ENCODE results near the gene HOXA3. TPM values are rescaled to one million over a fixed set of nuclear protein-coding genes. Genes with fewer than 3 reads are reported as not detected.

The HOXA3 gene
- total and polyA plus RNA-seq, 2 of the 8 experiments (the other 6 are each of a cell fraction or from before 2014, with no cell fraction given) = not detected

DNA sequence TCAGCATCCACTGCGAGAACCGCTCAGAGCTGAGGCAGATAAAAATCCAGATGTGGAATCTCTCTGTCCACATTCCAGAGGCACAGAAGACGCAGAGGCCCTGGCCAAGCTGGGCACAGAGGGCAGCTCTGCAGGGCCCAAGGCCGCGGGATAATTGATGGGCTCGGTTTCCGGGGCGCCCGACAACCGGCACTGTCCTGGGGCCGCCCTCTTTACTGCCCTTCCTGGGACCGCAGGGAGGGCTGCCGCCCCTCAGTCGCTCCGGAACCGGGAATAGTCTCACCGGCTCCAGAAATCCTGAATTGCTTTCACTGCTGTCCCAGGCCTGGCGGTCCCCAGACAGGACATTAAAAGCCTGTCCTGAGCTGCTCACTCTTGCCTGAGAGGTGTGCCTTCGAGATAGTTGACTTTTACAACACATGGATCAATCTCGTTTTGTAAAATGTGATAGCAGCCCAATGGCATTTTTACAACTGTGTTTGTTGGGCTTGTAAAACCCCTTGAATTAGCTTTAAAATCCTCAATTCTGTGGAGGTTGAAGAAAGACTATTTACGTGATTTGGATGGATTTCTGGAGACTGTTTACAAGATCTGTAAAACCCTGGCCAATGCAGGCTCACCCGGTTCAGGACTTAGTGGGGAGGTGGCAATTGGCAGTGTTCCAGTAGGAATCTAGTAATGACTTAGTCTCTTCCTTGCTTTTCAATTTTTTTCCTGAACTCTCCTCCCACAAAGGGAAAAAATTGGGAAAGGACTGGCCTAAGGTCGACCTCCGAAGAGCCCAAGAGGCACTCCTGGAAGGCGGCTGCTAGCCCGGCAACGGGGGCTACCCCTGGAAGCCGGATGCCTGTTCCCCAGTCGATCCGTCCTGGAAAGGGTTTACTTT, 3.4 kb downstream of the HOXA3 start:
- ChIA-PET POLR2A (ENCODE audit: partially characterized antibody) (no interaction called here), CTCF (ENCODE audit: partially characterized antibody) (interaction anchor here (0.7 to 12.5 kb wide), 17 partner anchors 8 to 779 kb away, joined by 3 to 123 read pairs (median 5); partner anchors contain the start of genes HOXA1, HOXA7 and HOXA9)
- H3K79me1 ChIP-seq (ENCODE audit: low read depth, low read length) = no peaks in the 10 kb centered on the region
- H4K91ac ChIP-seq (replicated peaks; ENCODE audit: insufficient read length, low read length) = no peak overlapping the region
- H3K4ac ChIP-seq (replicated peaks; ENCODE audit: insufficient read length, low read depth, low read length) = no peak overlapping the region
- H3K23me2 ChIP-seq (ENCODE audit: low read depth, low read length) = peaks cover 2% of the 10 kb centered on the region; the same call in 1 of the 2 replicates
- DNase-seq (ENCODE audit: low read depth in 1 of 2, low spot score in 2 of 2) = peak in 1 of 2 experiments; percentile 46
- H3K27me3 ChIP-seq (replicated peaks in 1 of 4; ENCODE audit: control insufficient read depth in 3 of 4, extremely low read depth in 1 of 4, insufficient read depth in 3 of 4, low read length in 3 of 4) = peaks cover 97 to 100% (median 100%) of the 10 kb centered on the region in 4 experiments
- H2BK5ac ChIP-seq (ENCODE audit: low read depth, low read length) = no peak overlapping the region
- H3K4me1 ChIP-seq (replicated peaks in 1 of 4; ENCODE audit: control insufficient read depth in 3 of 4, insufficient read depth in 4 of 4, low read length in 3 of 4) = peaks cover 0 to 6% (median 3%) of the 10 kb centered on the region in 4 experiments; a peak in 3 of 7 replicates
- H3K56ac ChIP-seq (replicated peaks; ENCODE audit: insufficient read length, low read depth, low read length) = no peak overlapping the region
- no peak overlapping the region for H3K9ac ChIP-seq (replicated peaks in 1 of 4; ENCODE audit: extremely low read depth in 1 of 4, low read depth in 3 of 4, low read length in 3 of 4)
- H4K8ac ChIP-seq (ENCODE audit: extremely low read depth, insufficient read depth, low read length) = no peak overlapping the region
- peaks cover 24 to 42% of the 10 kb centered on the region in 2 experiments for H4K20me1 ChIP-seq (replicated peaks in 1 of 2; ENCODE audit: control insufficient read depth in 1 of 2, insufficient read depth in 2 of 2, low read length in 2 of 2)
- no peak overlapping the region for H2BK20ac ChIP-seq (ENCODE audit: low read length)
- 24% methylated on average over 30 of the region's 30 CpGs; no CpG with 5 or more reads in 1 of the 2 experiments for WGBS, 2 experiments (ENCODE audit: extremely low coverage in 1 of 2, insufficient coverage in 1 of 2, insufficient read length in 1 of 2, insufficient replicate concordance in 2 of 2, low coverage in 1 of 2, low lambda C conversion rate in 2 of 2, missing lambda C conversion rate in 1 of 2)
- FAIRE-seq = no peak
- peak overlapping the region in 1 of 2 experiments; percentile 40; a peak in 1 of 4 replicates for H3K4me2 ChIP-seq (ENCODE audit: insufficient read depth in 1 of 2, low read depth in 2 of 2, low read length in 2 of 2)
- no peak overlapping the region for H3K18ac ChIP-seq (ENCODE audit: extremely low read depth, low read length)
- no peak overlapping the region for H3K27ac ChIP-seq (ENCODE audit: low read depth, low read length)
- H3K36me3 ChIP-seq (ENCODE audit: control insufficient read depth in 2 of 4, insufficient read depth in 4 of 4, low read length in 3 of 4) = no peaks in the 10 kb centered on the region; a peak in 1 of 8 replicates
- H3K4me3 ChIP-seq (ENCODE audit: extremely low read depth in 1 of 4, insufficient read depth in 2 of 4, low read depth in 3 of 4, low read length in 4 of 4) = no peak overlapping the region
- no peak overlapping the region for H2AK5ac ChIP-seq (ENCODE audit: low read depth, low read length)
- H2BK120ac ChIP-seq (replicated peaks; ENCODE audit: low read depth, low read length) = no peak overlapping the region
- H4K5ac ChIP-seq (ENCODE audit: insufficient read length, low read depth, low read length) = no peak overlapping the region
- H3K9me3 ChIP-seq (ENCODE audit: insufficient read depth in 2 of 2, low read depth in 1 of 2, low read length in 1 of 2) = peaks cover 0 to 3% of the 10 kb centered on the region in 2 experiments; a peak in 1 of 4 replicates
- H3K79me2 ChIP-seq (ENCODE audit: control insufficient read depth in 1 of 2, insufficient read depth in 2 of 2, low read length in 2 of 2) = no peaks in the 10 kb centered on the region
- H2BK12ac ChIP-seq (ENCODE audit: low read depth, low read length) = no peak overlapping the region
- H2BK15ac ChIP-seq (ENCODE audit: low read length) = no peak overlapping the region
- no peak overlapping the region for H2AFZ ChIP-seq (ENCODE audit: low read length)
- no peak overlapping the region for H3K23ac ChIP-seq (ENCODE audit: insufficient read length)
- no peak overlapping the region for H3K14ac ChIP-seq (ENCODE audit: insufficient read length)
- TF ChIP-seq, protein P1, sequence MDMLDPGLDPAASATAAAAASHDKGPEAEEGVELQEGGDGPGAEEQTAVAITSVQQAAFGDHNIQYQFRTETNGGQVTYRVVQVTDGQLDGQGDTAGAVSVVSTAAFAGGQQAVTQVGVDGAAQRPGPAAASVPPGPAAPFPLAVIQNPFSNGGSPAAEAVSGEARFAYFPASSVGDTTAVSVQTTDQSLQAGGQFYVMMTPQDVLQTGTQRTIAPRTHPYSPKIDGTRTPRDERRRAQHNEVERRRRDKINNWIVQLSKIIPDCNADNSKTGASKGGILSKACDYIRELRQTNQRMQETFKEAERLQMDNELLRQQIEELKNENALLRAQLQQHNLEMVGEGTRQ (IDR thresholded peaks at IDR 0.05; ENCODE audit: low read length) = no peak
- TF ChIP-seq SIRT6 (IDR thresholded peaks at IDR 0.05; ENCODE audit: low read length) (no peak), SAP30 (IDR thresholded peaks at IDR 0.05; ENCODE audit: insufficient read depth, insufficient replicate concordance, low read length) (no peak), RXRA (IDR thresholded peaks at IDR 0.05; ENCODE audit: insufficient read depth, low read depth, low read length) (no peak), SRF (IDR thresholded peaks at IDR 0.05; ENCODE audit: low read depth, low read length) (no peak), CBX5 (IDR thresholded peaks at IDR 0.05; ENCODE audit: low read depth, low read length) (no peak), POLR2AphosphoS5 (IDR thresholded peaks at IDR 0.05; ENCODE audit: low read depth, low read length) (no peak), KDM1A (IDR thresholded peaks at IDR 0.05; ENCODE audit: borderline replicate concordance, low read length) (no peak), SUZ12 (IDR thresholded peaks at IDR 0.05; ENCODE audit: low read length) (peak; percentile 92), TEAD4 (IDR thresholded peaks at IDR 0.05; ENCODE audit: low read depth, low read length) (no peak)
